ENCODE data around the gene OR6S1.

OR6S1 gene

GRCh38 chr14:20631880-20632389, 9.6 kb downstream of the OR6S1 start:
- peak overlapping the region; percentile 65 for H3K4me3 ChIP-seq (ENCODE audit: low read depth, low read length)
- no peaks in the 10 kb centered on the region for H3K9me3 ChIP-seq (ENCODE audit: control insufficient read depth, insufficient read depth, low read depth, low read length)
- TF ChIP-seq ZNF302 (tag by site-specific recombination; IDR thresholded peaks at IDR 0.05; ENCODE audit: low read depth) (no peak), PATZ1 (tag by site-specific recombination; IDR thresholded peaks at IDR 0.05) (peak; percentile 48; the same call in 1 of the 2 replicates), ZNF571 (tag by site-specific recombination; IDR thresholded peaks at IDR 0.05) (no peak), KLF16 (tag by site-specific recombination; IDR thresholded peaks at IDR 0.05) (no peak), ZNF549 (tag by site-specific recombination; IDR thresholded peaks at IDR 0.05) (peak; percentile 72; the same call in 1 of the 2 replicates)
- TF ChIP-seq, protein P1, sequence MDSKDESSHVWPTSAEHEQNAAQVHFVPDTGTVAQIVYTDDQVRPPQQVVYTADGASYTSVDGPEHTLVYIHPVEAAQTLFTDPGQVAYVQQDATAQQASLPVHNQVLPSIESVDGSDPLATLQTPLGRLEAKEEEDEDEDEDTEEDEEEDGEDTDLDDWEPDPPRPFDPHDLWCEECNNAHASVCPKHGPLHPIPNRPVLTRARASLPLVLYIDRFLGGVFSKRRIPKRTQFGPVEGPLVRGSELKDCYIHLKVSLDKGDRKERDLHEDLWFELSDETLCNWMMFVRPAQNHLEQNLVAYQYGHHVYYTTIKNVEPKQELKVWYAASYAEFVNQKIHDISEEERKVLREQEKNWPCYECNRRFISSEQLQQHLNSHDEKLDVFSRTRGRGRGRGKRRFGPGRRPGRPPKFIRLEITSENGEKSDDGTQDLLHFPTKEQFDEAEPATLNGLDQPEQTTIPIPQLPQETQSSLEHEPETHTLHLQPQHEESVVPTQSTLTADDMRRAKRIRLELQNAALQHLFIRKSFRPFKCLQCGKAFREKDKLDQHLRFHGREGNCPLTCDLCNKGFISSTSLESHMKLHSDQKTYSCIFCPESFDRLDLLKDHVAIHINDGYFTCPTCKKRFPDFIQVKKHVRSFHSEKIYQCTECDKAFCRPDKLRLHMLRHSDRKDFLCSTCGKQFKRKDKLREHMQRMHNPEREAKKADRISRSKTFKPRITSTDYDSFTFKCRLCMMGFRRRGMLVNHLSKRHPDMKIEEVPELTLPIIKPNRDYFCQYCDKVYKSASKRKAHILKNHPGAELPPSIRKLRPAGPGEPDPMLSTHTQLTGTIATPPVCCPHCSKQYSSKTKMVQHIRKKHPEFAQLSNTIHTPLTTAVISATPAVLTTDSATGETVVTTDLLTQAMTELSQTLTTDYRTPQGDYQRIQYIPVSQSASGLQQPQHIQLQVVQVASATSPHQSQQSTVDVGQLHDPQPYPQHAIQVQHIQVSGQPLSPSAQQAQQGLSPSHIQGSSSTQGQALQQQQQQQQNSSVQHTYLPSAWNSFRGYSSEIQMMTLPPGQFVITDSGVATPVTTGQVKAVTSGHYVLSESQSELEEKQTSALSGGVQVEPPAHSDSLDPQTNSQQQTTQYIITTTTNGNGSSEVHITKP (tag by site-specific recombination; IDR thresholded peaks at IDR 0.05), result peak; percentile 68
- TF ChIP-seq, protein P2, sequence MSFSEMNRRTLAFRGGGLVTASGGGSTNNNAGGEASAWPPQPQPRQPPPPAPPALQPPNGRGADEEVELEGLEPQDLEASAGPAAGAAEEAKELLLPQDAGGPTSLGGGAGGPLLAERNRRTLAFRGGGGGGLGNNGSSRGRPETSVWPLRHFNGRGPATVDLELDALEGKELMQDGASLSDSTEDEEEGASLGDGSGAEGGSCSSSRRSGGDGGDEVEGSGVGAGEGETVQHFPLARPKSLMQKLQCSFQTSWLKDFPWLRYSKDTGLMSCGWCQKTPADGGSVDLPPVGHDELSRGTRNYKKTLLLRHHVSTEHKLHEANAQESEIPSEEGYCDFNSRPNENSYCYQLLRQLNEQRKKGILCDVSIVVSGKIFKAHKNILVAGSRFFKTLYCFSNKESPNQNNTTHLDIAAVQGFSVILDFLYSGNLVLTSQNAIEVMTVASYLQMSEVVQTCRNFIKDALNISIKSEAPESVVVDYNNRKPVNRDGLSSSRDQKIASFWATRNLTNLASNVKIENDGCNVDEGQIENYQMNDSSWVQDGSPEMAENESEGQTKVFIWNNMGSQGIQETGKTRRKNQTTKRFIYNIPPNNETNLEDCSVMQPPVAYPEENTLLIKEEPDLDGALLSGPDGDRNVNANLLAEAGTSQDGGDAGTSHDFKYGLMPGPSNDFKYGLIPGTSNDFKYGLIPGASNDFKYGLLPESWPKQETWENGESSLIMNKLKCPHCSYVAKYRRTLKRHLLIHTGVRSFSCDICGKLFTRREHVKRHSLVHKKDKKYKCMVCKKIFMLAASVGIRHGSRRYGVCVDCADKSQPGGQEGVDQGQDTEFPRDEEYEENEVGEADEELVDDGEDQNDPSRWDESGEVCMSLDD (tag by site-specific recombination; IDR thresholded peaks at IDR 0.05), result 0 out of 2 replicates have a peak, but pooled peaks have one; percentile 7
- TF ChIP-seq, protein P3, sequence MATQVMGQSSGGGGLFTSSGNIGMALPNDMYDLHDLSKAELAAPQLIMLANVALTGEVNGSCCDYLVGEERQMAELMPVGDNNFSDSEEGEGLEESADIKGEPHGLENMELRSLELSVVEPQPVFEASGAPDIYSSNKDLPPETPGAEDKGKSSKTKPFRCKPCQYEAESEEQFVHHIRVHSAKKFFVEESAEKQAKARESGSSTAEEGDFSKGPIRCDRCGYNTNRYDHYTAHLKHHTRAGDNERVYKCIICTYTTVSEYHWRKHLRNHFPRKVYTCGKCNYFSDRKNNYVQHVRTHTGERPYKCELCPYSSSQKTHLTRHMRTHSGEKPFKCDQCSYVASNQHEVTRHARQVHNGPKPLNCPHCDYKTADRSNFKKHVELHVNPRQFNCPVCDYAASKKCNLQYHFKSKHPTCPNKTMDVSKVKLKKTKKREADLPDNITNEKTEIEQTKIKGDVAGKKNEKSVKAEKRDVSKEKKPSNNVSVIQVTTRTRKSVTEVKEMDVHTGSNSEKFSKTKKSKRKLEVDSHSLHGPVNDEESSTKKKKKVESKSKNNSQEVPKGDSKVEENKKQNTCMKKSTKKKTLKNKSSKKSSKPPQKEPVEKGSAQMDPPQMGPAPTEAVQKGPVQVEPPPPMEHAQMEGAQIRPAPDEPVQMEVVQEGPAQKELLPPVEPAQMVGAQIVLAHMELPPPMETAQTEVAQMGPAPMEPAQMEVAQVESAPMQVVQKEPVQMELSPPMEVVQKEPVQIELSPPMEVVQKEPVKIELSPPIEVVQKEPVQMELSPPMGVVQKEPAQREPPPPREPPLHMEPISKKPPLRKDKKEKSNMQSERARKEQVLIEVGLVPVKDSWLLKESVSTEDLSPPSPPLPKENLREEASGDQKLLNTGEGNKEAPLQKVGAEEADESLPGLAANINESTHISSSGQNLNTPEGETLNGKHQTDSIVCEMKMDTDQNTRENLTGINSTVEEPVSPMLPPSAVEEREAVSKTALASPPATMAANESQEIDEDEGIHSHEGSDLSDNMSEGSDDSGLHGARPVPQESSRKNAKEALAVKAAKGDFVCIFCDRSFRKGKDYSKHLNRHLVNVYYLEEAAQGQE (tag by site-specific recombination; IDR thresholded peaks at IDR 0.05), result peak; percentile 96
- CTCF ChIA-PET, result interaction anchor here (0.7 to 2.7 kb wide), 10 partner anchors 18 to 323 kb away, joined by 3 to 22 read pairs (median 4); no protein-coding TSS in a partner anchor
- no peaks in the 10 kb centered on the region for H3K36me3 ChIP-seq (ENCODE audit: control insufficient read depth in 2 of 2, insufficient read depth in 1 of 2, low read length in 2 of 2)
- peak overlapping the region; percentile 25; the same call in 1 of the 2 replicates for H3K27ac ChIP-seq (ENCODE audit: extremely low read depth, low read depth, low read length)
- no peaks in the 10 kb centered on the region for H3K4me1 ChIP-seq (ENCODE audit: control insufficient read depth, insufficient read depth, low read length)
- POLR2A ChIA-PET, result interaction anchor here (0.7 to 3.3 kb wide), 4 partner anchors 18 to 340 kb away, joined by 3 to 40 read pairs (median 10); partner anchors contain the start of gene RNASE4

- Histone ChIP-seq H3K4me3 (ENCODE audit: low read depth, low read length) (peak overlapping the region; percentile 65), H3K9me3 (ENCODE audit: control insufficient read depth, insufficient read depth, low read depth, low read length) (no peaks in the 10 kb centered on the region), H3K36me3 (ENCODE audit: control insufficient read depth in 2 of 2, insufficient read depth in 1 of 2, low read length in 2 of 2) (no peaks in the 10 kb centered on the region), H3K27ac (ENCODE audit: extremely low read depth, low read depth, low read length) (peak overlapping the region; percentile 44), H3K4me1 (ENCODE audit: control insufficient read depth, insufficient read depth, low read length) (no peaks in the 10 kb centered on the region)
- POLR2A ChIA-PET, result interaction anchor here (0.7 to 3.3 kb wide), 6 partner anchors 18 to 340 kb away, joined by 3 to 40 read pairs (median 7); partner anchors contain the start of genes PARP2 and RNASE4
- CTCF ChIA-PET, result interaction anchor here (0.7 to 2.7 kb wide), 10 partner anchors 18 to 323 kb away, joined by 3 to 22 read pairs (median 4); no protein-coding TSS in a partner anchor
- 0 out of 2 replicates have a peak, but pooled peaks have one; percentile 27 for TF ChIP-seq SALL2 (tag by site-specific recombination; IDR thresholded peaks at IDR 0.05; ENCODE audit: borderline replicate concordance)
- TF ChIP-seq ZNF146 (tag by site-specific recombination; IDR thresholded peaks at IDR 0.05), result no peak
- peak; percentile 98 for TF ChIP-seq ZNF660 (tag by site-specific recombination; IDR thresholded peaks at IDR 0.05)
- no peak for TF ChIP-seq ZNF548 (tag by site-specific recombination; IDR thresholded peaks at IDR 0.05)
- TF ChIP-seq SCRT2 (tag by site-specific recombination; IDR thresholded peaks at IDR 0.05), result no peak
- peak; percentile 6; the same call in 1 of the 2 replicates for TF ChIP-seq ZNF366 (tag by site-specific recombination; conservative IDR thresholded peaks at IDR 0.05)
- TF ChIP-seq, protein P2 (tag by site-specific recombination; IDR thresholded peaks at IDR 0.05), result 0 out of 2 replicates have a peak, but pooled peaks have one; percentile 34
- TF ChIP-seq ZNF510 (tag by site-specific recombination; IDR thresholded peaks at IDR 0.05; ENCODE audit: insufficient replicate concordance), result peak; percentile 6
Measured at GRCh38 chr14:20631023-20631879, 10.2 kb downstream of the OR6S1 start.

Measured in HEK293 (cell line).